HG03575 (cell line): ENCODE measurements around the gene UBE2L6.
"Not testable (repeated sequence)": the region's sequence is repeated elsewhere in the genome, so short reads cannot be mapped to it uniquely, and the experiment has no call there.

Experiments
- ATAC-seq: cut with Tn5 transposase; IDR thresholded peaks from one replicate; pipeline ENCODE4 v1.9.1; 2021; ENCODE audit not compliant: unreplicated experiment, insufficient number of reproducible peaks, low FRiP score; ENCODE audit errors: extremely low read depth

UBE2L6 gene

DNA sequence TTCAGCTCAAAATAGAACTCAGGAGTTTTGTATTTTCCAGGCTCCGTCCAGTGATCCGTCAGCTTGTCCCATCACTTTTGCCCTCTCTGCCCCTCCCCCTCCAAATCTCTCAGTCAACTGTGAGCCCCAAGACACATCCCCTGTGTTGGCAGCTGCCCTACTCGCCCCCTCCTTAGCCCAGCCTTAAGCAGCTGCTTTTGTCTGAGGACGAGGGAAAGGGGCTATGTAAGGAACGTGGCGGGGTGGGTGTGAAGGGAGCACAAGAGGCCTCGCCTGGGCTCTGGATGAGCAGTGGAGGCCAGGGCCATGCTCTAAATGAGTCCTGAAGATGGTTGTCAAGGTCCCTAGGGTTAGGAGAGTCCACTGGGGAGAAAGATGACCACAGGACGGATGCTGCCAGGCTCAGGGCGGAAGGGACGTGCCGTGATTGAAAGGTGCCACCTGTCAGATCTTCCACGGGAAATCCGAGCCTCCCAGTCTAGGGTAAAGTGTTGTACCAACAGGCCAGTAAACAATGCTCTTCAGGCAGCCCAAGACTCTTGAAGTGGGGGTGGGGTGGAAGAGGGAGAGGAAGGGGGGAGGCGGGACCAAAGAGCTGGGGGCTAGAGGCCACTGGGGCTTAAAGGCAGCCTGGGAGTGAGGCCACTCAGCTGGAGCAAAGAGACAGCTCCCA, 30.4 kb downstream of the UBE2L6 start, which contains the start of gene SMTNL1:
Gene SMTNL1 (plus strand): TSS at position 649 of the 673 bp plus-strand sequence. CDS start 5,048 bp downstream, outside the sequence.
- ATAC-seq: no peak

DNA sequence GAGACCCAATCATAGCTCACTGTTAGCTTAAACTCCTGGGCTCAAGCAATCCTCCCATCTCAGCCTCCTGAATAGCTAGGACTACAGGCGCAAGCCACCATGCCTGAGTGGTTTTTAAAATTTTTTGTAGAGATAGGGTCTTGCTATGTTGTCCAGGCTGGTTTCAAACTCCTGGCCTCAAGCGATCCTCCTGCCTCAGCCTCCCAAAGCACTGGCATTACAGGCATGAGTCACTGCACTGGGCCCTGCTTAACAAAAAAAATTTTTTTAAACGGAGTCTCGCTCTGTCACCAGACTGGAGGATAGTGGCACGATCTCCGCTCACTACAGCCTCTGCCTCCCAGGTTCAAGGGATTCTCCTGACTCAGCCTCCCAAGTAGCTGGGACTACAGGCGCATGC, 33.0 kb downstream of the UBE2L6 start:
- not testable (repeated sequence) for ATAC-seq

DNA sequence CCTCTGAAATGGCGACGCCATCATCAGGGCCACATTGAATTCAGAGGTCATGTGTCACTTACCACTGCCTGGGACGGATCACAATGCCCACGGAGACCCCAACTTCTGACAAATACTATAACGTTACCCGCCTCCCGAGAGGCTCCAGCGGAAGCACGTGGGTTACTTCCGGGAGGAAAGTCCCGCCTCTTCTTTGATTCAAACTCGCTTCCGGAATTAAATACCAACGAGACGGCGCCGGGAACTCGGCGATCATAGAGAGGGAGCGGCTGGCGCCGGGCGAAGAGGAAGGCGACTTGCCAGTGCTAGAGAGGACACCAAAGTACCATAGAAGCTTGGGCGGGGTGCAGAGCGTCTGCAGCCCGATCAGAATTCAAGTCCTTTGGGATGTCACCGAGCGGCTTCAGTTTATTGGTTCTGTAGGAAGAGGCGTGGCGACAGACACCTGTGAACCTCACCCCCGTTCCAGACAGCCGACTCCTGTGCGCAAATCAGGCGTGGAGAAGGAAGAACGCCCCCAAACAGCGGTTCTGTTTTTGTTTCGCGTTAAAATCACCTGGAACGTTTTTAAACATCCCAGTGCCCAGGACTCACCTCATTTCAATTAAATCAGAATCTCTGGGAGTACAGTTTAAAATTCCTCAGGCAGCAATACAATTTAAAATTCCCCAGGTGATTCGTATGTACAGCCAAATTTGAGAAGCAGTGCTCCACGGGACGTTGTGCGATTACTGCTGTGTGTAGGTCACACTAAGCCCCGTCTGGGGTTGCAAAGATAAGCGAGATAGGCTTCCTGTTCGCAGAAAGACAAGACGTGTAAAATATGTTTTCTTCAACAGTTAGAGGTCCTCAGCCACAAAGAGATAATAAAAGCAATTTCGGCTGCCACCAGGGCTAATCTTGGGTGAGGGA, 36.6 kb downstream of the UBE2L6 start, which contains the start of gene TIMM10:
Gene TIMM10 (minus strand): TSS at position 159 of the 912 bp plus-strand sequence. CDS start 565 bp downstream, outside the sequence.
- ATAC-seq: peak; percentile 96

DNA sequence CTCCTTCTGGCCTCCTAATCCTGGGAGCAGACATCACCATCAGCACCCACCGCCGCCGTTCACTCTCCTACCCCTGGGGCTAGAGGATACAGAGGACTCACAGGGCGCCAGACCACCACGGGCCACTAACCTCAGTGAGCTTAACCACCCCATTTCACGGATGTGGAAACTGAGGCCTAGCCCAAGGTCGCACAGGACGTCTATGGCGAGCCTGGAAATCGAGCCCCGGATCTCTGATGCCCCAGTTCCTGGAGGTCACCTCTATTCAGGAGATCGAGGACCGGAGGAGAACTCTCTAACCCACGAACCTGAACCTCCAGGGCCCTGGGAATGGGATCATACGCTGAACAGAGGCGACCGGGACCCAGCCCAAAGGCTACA, 37.3 kb downstream of the UBE2L6 start:
- no peak for ATAC-seq

DNA sequence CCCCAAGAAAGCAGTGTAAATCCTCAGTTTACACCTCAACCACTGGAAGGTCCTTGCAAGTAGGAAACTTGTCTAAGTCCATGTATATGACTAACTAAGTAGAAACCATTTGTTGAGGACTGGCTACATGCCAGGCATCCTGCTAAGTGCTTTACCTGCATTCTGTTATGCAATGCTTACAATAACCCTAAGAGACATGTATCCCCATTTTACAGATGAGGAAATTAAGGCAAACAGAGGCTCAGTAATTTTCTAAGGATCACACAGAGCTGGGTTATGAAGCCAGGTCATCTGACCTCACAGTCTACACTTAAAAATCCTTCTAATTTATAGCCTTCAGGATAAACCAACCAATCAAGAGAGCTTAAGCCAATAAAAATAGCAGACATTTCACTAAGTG, 38.5 kb downstream of the UBE2L6 start:
- no peak for ATAC-seq

DNA sequence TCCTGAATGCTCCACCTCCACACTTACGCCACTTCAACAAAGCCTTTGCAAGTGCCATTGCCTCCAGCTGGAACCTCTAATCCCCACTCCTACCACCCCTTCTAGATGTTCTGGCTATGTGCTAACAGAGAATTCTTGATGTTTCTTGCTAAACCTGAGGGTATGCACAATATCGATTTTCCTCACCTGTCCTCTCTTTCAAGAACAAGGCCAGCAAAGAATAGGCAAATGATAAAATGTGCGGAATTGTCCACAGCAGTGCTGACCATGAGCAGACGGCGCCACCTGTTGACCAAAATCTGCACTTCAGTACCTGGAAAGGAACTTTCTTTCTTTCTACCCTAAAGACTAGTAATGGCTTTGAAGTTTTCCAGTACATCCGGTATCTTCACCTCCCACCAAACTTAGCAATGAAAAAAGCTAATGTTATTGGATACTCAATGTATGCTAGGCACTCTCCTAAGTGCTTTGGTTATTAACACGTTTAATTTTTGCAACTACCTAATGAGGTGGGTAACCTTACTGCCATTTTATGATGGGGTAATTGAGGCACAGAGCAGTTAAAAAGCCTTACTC, 40.3 kb downstream of the UBE2L6 start:
- ATAC-seq: no peak

DNA sequence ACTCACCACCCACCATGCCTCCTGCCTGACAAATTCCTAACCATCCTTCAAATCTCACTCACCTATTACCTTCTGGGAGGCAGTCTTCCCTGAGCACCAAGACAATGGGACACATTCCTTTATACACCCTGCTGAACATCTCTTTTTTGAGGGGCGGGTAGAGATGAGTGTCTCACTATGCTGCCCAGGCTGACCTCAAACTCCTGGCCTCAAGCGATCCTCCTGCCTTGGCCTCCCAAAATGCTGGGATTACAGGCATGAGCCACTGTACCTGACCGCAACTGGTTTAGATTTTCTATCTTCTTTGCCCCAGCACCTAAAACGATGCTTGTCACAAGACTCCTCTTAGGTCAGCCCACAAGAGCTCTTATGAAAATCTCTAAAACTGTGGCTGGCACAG, 44.1 kb downstream of the UBE2L6 start:
- no peak for ATAC-seq

DNA sequence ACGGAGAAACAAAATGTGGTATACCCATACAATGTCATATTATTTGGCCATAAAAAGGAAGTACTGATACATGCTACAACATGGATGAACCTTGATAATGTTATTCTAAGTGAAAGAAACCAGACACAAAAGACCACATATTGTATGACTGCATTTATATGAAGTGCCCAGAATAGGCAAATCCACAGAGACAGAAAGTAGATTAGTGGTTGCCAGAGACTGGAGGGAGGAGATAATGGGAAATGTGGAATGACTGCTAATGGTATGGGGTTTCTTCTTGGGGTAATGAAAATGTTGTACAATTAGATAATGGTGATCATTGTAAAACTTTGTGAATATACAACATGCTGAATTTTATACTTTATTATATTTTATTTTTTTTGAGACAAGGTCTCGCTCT, 46.4 kb downstream of the UBE2L6 start:
- ATAC-seq: no peak

DNA sequence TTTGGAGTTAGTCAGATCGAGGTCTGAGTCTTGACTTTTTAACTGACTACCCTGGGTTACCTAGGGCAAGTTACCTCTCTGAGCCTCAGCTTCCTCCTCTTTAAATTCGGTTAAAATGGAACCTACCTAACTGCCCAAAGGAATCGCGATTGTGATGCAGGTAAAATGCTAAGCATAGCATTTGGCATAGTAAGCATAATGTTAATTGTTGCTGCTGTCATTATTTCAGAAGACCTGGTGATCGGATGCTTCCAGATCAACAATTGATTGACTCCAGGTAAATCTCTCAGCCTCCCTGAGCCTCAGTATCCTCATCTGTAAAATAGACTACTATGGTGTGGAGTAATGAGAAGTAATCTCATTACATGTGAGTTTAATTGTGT, 51.4 kb downstream of the UBE2L6 start:
- ATAC-seq: no peak

DNA sequence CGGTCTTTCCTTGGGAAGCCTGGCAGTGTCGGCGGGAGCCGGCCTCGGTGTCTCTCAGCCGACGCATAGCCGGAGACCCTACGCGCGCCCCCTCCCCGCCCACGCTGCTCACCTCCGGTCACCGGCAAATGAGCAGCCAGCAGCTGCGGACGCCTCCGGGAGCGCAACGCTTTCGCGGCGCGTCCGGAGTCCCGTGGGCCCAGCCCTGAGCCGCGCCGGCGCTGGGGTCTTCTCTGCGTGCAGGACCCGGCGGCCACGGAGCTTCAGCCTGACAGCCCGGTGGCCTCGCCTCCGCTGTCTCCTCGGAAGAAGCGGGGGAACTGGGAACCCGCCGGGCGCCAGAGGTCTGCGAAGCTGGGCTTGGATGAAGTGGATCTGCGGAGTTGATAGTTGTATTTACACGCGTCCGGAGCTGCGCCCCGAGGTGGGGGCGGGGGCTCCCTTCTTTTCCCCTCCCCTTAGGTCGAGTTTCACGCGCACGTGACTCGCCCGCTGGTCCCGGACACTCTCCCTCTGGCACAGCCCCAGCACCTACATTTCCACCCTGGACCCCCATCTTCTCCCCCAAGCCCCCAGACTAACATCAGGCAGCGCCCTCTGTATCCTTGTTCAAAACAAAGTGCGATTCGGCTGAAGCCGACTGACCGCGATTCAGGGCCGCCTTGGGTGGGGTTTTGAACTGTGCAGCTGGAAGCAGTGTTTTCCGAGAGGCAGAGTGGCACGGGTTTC, 52.0 kb downstream of the UBE2L6 start, which contains the start of gene SLC43A1:
Gene SLC43A1 (minus strand): TSS at position 371 of the 729 bp plus-strand sequence. CDS start 1,591 bp downstream, outside the sequence.
- no peak for ATAC-seq

DNA sequence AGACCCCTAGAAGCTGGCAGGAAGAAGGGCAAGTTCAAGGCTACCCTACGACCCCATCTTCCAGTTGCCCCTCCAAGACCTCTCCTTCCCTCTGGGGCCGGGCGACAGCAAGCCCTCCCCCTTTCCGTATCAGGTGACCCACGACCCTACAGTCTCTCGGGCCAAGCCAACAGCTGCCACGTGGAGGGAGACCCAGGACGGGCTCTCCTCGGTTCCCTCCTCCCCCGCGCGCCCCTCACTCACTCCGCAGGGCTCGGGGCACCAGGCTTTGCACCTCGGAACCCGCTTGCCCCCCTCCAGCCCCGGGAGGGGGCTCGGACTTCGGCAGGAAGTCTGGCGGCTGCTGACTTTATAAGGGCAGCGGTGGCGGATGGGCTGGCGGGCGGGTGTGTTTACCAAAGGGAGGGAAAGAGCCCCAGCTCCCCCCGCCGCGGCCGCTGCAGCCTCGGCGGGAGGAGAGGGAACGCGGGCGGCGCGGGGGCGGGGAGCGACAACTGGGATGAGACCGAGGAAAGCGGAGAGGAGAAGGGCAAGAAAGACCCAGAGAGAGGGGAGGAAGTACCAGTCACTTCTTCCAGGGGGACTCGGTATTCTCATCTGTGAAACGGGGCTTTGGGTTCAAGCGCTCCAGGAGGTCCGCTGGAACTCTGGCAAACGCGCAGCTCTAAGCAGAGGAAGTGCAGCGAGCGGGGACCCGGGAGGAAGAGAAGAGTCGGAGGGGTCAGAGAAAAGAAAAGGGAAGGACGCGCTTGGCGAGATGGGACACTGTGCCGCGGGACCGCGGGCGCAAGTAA, 52.7 kb downstream of the UBE2L6 start:
- no peak for ATAC-seq

DNA sequence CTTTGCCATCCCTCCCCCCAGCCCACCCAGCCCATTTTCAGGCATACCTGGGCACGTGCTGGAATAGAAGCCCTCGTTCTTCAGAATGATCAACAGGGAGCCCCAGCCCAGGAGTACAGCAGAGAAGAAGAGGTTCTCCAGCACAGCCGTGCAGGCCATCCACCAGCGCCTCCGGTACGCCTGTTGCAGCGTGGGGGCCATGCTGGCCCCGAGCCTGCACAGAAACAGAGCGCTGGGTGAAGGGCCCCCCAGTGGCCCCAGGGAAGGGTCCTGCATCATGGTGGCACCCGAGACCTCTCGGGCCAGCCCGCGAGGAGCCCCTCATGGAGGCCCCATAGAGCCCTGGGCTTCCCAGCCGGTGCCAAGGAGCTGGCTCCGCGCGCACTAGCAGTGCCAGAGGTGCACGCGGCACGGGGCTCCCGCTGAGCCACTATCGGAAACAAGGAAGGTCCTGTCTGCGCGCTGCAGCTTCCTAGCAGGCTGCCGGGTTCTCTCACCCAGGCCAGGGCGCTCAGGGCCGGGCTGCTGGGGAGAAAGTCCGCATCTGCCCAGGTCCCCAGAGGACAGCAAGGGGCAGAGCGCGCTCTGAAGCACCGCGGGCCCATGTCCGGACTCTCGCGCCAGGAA, 53.4 kb downstream of the UBE2L6 start:
- ATAC-seq: no peak

DNA sequence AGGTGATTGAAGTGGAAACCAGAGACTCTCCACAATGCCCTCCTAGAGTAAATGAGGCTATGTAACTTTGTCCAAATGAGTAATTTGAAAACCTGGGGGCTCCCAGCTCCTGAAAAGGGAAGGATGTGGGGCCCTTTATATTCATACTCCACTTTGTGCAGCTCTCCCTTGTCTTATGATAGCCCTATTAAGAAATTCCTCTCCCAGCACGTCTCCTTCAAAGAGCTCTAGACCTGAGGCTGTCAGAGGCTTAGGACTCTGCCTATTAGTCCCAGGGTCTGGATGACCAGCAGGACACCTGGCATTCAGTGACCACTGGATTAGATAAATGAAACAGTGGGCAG, 54.0 kb downstream of the UBE2L6 start:
- no peak for ATAC-seq

DNA sequence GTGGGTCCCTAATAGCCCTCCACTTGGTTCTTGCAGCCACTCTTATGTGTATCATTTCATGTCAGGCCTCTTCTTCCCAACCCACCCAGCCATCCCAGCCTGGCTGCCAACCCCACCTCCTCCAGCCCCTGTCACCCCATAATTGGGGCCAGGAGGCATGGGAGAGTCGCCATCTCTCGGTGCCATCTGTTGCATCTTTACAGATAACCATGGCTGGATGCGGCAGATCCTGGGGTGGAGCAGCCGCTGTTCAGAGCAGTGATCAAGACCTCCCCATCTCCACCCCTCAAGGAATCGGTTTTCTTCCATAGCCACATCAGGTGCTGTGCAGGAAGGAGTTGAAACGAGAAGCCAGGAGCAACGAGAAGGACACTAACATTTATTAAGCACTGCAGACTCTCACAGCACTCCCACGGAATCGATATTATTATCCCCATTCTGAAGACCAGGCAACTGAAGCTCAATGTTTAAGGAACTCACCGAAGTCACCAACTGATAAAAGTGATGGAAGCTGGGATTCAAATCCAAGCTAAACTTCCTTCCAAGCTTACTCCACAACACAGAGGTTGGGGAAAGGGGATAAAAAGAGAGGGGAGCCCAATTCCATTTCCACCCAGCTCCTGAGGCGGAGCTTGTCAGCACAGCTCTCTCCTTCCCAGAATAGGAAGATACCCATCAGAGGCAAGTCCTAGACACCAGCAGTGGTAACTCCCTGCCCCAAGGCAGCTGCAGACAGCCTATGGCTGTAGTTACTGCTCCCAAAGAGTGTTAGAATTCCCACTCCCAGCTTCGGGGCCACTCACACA, 54.6 kb downstream of the UBE2L6 start:
- ATAC-seq: no peak

DNA sequence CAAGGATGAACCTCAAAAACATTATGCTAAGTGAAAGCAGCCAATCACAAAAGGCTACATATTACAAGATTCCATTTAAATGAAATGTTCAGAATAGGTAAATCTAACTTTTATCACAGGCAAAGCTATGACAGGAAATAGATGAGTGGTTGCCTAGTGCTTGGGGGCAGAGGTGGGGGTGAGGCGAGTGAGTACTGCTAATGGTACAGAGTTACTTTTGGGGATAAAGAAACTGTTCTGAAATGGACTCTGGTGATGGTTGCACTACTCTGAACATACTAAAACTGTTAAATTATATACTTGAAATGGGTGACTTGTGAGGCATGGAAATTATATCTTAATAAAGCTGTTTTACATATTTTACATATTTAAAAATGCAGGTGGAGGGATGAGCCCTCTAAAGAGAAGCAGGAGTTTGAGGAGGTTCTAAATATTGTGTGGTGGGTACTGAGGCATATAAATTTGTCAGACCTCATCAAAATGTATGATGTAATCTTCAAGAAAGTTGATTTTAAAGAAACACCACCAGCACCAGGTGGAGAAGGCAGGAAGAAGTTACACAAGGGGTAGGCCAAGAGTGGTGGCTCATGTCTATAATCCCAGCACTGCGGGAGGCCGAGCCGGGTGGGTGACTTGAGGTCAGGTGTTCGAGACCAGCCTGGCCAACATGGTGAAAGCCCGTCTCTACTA, 55.6 kb downstream of the UBE2L6 start:
- no peak for ATAC-seq

DNA sequence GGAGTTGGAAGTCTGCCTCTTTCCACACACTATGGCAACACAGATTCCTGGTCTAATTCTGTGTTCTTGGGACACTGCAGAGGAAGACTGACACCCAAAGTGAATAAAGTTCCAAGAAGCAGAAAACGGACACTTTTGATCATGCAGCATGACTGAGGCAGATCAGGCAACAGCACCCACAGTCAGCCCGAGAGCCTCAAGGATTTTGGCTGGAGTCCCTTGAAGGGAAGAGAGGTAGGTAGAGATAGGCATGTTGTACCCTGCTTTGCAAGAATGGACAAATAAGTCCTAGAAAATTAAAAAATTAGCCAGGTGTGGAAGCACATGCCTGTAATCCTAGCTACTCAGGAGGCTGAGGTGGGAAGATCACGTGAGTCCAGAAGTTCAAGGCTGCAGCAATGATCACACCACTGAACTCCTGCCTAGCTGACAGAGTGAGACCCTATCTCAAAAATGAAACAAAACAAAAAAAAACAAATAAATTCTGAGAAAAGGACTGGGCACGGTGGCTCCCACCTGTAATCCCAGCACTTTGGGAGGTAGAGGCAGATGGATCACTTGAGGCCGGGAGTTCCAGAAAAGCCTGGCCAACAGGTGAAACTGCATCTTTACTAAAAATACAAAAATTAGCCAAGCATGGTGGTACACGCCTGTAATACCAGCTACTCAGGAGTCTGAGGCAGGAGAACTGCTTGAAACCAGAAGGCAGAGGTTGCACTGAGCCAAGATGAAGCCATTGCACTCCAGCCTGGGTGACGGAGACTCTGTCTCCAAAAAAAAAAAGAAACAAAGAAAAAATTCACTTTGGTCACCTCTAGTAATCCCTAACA, 58.9 kb downstream of the UBE2L6 start:
- ATAC-seq: no peak
